Sigmoid colon (tissue), 4 donors: ENCODE measurements around the gene RGS17.

Experiments used
- EP300 ChIP-seq, 4 donors: sonication (generic); formaldehyde crosslinking; IDR thresholded peaks; one replicate each; pipeline ENCODE4 v1.6.1; 2017; ENCODE audit warnings: antibody characterized with exemption in 4 of 4
- POLR2A ChIP-seq, 2 donors: fragments of 450-650 bp; IDR thresholded peaks; one replicate each; pipeline ENCODE4 v1.6.1; 2016; ENCODE audit warnings: antibody characterized with exemption in 2 of 2, mild to moderate bottlenecking in 2 of 2, moderate library complexity in 2 of 2
- POLR2AphosphoS5 ChIP-seq, 4 donors: sonication (generic); formaldehyde crosslinking; IDR thresholded peaks; one replicate each; pipeline ENCODE4 v1.6.1; 2017; ENCODE audit warnings: antibody characterized with exemption in 4 of 4
- TF ChIP-seq, protein P1 (sequence below), 4 experiments: fragments of 450-650 bp in 3 of 4; fragments of 200-600 bp in 1 of 4; IDR thresholded peaks; one replicate each; pipeline ENCODE4 v1.5.1; 2016 to 2019; ENCODE audit warnings: antibody characterized with exemption in 4 of 4, mild to moderate bottlenecking in 3 of 4, moderate library complexity in 2 of 4

DNA sequence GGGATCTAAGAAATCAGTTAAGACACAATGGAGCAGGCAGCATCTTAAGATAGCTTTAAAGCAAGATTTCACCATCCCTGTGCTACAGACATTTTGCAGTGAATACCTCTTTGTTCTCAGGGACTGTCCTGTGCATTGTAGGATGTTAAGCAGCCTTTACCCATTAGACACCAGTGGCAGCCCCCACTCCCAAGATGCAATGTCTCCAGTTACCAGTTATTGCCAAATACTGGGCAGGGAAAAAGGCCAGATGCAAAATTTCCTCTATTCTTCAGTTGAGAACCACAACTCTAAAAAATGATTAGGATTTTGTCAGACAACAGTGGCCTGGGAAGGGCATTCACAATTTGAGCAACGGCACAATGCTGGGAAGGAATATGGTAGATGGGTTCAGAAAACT lies 154.3 kb downstream of the RGS17 start:
- TF ChIP-seq, protein P1, sequence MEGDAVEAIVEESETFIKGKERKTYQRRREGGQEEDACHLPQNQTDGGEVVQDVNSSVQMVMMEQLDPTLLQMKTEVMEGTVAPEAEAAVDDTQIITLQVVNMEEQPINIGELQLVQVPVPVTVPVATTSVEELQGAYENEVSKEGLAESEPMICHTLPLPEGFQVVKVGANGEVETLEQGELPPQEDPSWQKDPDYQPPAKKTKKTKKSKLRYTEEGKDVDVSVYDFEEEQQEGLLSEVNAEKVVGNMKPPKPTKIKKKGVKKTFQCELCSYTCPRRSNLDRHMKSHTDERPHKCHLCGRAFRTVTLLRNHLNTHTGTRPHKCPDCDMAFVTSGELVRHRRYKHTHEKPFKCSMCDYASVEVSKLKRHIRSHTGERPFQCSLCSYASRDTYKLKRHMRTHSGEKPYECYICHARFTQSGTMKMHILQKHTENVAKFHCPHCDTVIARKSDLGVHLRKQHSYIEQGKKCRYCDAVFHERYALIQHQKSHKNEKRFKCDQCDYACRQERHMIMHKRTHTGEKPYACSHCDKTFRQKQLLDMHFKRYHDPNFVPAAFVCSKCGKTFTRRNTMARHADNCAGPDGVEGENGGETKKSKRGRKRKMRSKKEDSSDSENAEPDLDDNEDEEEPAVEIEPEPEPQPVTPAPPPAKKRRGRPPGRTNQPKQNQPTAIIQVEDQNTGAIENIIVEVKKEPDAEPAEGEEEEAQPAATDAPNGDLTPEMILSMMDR (IDR thresholded peaks at IDR 0.05), result no peak
- TF ChIP-seq POLR2A (IDR thresholded peaks at IDR 0.05) (no peak), POLR2AphosphoS5 (IDR thresholded peaks at IDR 0.05) (no peak), EP300 (IDR thresholded peaks at IDR 0.05) (no peak)
